ENCODE results near the gene PTPRQ. TPM values are rescaled to one million over a fixed set of nuclear protein-coding genes. Genes with fewer than 3 reads are reported as not detected.

PTPRQ gene
- polyA plus RNA-seq, 1 of the 3 experiments (the other 2 are of a cell fraction) = 0.46 TPM

DNA sequence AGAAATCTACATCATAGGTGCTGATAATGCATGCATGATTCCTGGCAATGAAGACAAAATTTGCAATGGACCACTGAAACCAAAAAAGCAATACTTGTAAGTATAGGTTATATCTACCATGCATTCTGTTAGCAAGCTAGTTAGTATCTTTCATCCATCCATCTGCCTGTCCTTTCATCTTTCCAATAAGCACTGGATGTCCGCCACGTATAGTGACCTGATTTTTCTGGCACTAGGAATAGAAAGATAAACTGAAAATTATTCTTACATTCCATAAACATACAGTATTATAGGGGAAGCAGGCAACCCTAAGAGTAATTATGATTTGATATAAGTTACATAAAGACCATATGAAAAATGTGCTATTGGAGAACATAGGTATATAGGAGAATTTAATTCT lies 176.2 kb downstream of the PTPRQ start:
- no peaks in the 10 kb centered on the region for H3K36me3 ChIP-seq (replicated peaks in 1 of 2; ENCODE audit: control insufficient read depth in 1 of 2, insufficient read depth in 2 of 2, low read length in 1 of 2)
- no peaks in the 10 kb centered on the region for H3K79me2 ChIP-seq (ENCODE audit: insufficient read depth)
- POLR2A ChIA-PET = no interaction called here
- no peaks in the 10 kb centered on the region for H3K9me3 ChIP-seq
- no peak overlapping the region for H3K4me3 ChIP-seq (ENCODE audit: low read depth in 2 of 2, low read length in 1 of 2)
- H3K4me2 ChIP-seq = no peak overlapping the region
- H3K9me2 ChIP-seq = no peaks in the 10 kb centered on the region
- H2AFZ ChIP-seq (ENCODE audit: low read depth) = no peak overlapping the region
- DNase-seq = no peak
- H4K20me1 ChIP-seq (ENCODE audit: insufficient read depth) = no peaks in the 10 kb centered on the region
- CTCF ChIA-PET = interaction anchor here (1.0 kb wide), 1 partner anchor 20 kb away, joined by 4 read pairs; no protein-coding TSS in a partner anchor
- no peak overlapping the region for H3K9ac ChIP-seq
- H3F3A ChIP-seq (replicated peaks; ENCODE audit: insufficient read depth) = no peaks in the 10 kb centered on the region
- no peaks in the 10 kb centered on the region for H3K27me3 ChIP-seq (ENCODE audit: insufficient read depth)
- TF ChIP-seq RFX5 (IDR thresholded peaks at IDR 0.05; ENCODE audit: low read length) = no peak
- no peak for TF ChIP-seq CHD2 (IDR thresholded peaks at IDR 0.05; ENCODE audit: low read length, partially characterized antibody)
- no peak for TF ChIP-seq SIN3A (IDR thresholded peaks at IDR 0.05; ENCODE audit: borderline replicate concordance, low read depth, low read length)
- no peak for TF ChIP-seq SMC3 (IDR thresholded peaks at IDR 0.05; ENCODE audit: low read depth, low read length)
- WGBS (ENCODE audit: low lambda C conversion rate) = 30% methylated on average over 2 of the region's 2 CpGs
- no peak overlapping the region for H3K27ac ChIP-seq (ENCODE audit: low read depth in 2 of 2, low read length in 1 of 2)
- no peaks in the 10 kb centered on the region for H3K4me1 ChIP-seq (ENCODE audit: control insufficient read depth in 1 of 2, insufficient read depth in 2 of 2, low read depth in 1 of 2, low read length in 1 of 2)

DNA sequence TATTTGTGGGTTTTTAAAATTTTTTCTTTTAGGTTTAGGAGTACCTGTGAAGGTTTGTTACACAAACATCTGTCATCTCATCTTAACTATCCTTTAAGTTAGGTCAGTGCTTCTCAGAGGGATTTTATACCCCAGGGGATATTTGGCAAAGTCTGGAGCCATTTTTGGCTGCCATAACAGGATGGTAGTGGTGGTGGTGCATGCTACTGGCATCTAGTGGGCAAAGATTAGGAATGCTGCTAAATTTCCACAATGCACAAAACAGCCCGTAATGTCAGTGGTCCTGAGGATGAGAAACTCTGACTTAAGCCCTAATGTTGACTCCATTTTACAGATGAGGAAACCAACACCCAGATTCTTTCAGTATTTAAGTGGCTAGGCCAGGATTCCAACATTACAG lies 178.2 kb downstream of the PTPRQ start:
- Histone ChIP-seq H3K79me2 (ENCODE audit: insufficient read depth) (no peaks in the 10 kb centered on the region), H3K4me3 (ENCODE audit: low read depth in 2 of 2, low read length in 1 of 2) (no peak overlapping the region), H4K20me1 (ENCODE audit: insufficient read depth) (no peaks in the 10 kb centered on the region), H3K27me3 (ENCODE audit: insufficient read depth) (no peaks in the 10 kb centered on the region), H3K9ac (no peak overlapping the region), H3K4me1 (ENCODE audit: control insufficient read depth in 1 of 2, insufficient read depth in 2 of 2, low read depth in 1 of 2, low read length in 1 of 2) (no peaks in the 10 kb centered on the region), H3K9me3 (no peaks in the 10 kb centered on the region), H3K36me3 (replicated peaks in 1 of 2; ENCODE audit: control insufficient read depth in 1 of 2, insufficient read depth in 2 of 2, low read length in 1 of 2) (no peaks in the 10 kb centered on the region), H3F3A (replicated peaks; ENCODE audit: insufficient read depth) (no peaks in the 10 kb centered on the region), H3K9me2 (no peaks in the 10 kb centered on the region), H3K27ac (ENCODE audit: low read depth in 2 of 2, low read length in 1 of 2) (no peak overlapping the region), H3K4me2 (no peak overlapping the region), H2AFZ (ENCODE audit: low read depth) (no peak overlapping the region)
- 33% methylated on average over 1 of the region's 1 CpG for WGBS (ENCODE audit: low lambda C conversion rate)
- CTCF ChIA-PET = no interaction called here
- no peak for DNase-seq
- POLR2A ChIA-PET = no interaction called here
- TF ChIP-seq JUND (IDR thresholded peaks at IDR 0.05) (no peak), ELF1 (IDR thresholded peaks at IDR 0.05) (no peak), MEF2A (IDR thresholded peaks at IDR 0.05; ENCODE audit: borderline replicate concordance, low read depth) (no peak), MXI1 (IDR thresholded peaks at IDR 0.05; ENCODE audit: low read depth, low read length) (no peak), TAF1 (IDR thresholded peaks at IDR 0.05; ENCODE audit: borderline replicate concordance, low read depth, low read length) (no peak), GABPA (IDR thresholded peaks at IDR 0.05; ENCODE audit: low read depth) (no peak), POLR2AphosphoS5 (IDR thresholded peaks at IDR 0.05; ENCODE audit: low read depth, low read length) (no peak), SIN3A (IDR thresholded peaks at IDR 0.05; ENCODE audit: borderline replicate concordance, low read depth, low read length) (no peak), GATA2 (CRISPR knock-in tag; IDR thresholded peaks at IDR 0.05) (no peak), RFX5 (IDR thresholded peaks at IDR 0.05; ENCODE audit: low read length) (no peak), TEAD4 (IDR thresholded peaks at IDR 0.05; ENCODE audit: borderline replicate concordance, insufficient read depth) (no peak), EP300 (IDR thresholded peaks at IDR 0.05; ENCODE audit: borderline replicate concordance in 1 of 2, low read depth in 1 of 2, low read length in 1 of 2) (no peak), CHD2 (IDR thresholded peaks at IDR 0.05; ENCODE audit: low read length, partially characterized antibody) (no peak)
- TF ChIP-seq, protein P1, sequence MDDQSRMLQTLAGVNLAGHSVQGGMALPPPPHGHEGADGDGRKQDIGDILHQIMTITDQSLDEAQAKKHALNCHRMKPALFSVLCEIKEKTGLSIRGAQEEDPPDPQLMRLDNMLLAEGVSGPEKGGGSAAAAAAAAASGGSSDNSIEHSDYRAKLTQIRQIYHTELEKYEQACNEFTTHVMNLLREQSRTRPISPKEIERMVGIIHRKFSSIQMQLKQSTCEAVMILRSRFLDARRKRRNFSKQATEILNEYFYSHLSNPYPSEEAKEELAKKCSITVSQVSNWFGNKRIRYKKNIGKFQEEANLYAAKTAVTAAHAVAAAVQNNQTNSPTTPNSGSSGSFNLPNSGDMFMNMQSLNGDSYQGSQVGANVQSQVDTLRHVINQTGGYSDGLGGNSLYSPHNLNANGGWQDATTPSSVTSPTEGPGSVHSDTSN (IDR thresholded peaks at IDR 0.05) = no peak
- TF ChIP-seq, protein P2, sequence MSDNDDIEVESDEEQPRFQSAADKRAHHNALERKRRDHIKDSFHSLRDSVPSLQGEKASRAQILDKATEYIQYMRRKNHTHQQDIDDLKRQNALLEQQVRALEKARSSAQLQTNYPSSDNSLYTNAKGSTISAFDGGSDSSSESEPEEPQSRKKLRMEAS (IDR thresholded peaks at IDR 0.05; ENCODE audit: low read depth) = no peak
- TF ChIP-seq, protein P3, sequence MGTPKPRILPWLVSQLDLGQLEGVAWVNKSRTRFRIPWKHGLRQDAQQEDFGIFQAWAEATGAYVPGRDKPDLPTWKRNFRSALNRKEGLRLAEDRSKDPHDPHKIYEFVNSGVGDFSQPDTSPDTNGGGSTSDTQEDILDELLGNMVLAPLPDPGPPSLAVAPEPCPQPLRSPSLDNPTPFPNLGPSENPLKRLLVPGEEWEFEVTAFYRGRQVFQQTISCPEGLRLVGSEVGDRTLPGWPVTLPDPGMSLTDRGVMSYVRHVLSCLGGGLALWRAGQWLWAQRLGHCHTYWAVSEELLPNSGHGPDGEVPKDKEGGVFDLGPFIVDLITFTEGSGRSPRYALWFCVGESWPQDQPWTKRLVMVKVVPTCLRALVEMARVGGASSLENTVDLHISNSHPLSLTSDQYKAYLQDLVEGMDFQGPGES (IDR thresholded peaks at IDR 0.05; ENCODE audit: low read depth, low read length) = no peak
- TF ChIP-seq, protein P4, sequence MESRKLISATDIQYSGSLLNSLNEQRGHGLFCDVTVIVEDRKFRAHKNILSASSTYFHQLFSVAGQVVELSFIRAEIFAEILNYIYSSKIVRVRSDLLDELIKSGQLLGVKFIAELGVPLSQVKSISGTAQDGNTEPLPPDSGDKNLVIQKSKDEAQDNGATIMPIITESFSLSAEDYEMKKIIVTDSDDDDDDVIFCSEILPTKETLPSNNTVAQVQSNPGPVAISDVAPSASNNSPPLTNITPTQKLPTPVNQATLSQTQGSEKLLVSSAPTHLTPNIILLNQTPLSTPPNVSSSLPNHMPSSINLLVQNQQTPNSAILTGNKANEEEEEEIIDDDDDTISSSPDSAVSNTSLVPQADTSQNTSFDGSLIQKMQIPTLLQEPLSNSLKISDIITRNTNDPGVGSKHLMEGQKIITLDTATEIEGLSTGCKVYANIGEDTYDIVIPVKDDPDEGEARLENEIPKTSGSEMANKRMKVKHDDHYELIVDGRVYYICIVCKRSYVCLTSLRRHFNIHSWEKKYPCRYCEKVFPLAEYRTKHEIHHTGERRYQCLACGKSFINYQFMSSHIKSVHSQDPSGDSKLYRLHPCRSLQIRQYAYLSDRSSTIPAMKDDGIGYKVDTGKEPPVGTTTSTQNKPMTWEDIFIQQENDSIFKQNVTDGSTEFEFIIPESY (IDR thresholded peaks at IDR 0.05; ENCODE audit: borderline replicate concordance, low read depth) = no peak
- TF ChIP-seq, protein P5, sequence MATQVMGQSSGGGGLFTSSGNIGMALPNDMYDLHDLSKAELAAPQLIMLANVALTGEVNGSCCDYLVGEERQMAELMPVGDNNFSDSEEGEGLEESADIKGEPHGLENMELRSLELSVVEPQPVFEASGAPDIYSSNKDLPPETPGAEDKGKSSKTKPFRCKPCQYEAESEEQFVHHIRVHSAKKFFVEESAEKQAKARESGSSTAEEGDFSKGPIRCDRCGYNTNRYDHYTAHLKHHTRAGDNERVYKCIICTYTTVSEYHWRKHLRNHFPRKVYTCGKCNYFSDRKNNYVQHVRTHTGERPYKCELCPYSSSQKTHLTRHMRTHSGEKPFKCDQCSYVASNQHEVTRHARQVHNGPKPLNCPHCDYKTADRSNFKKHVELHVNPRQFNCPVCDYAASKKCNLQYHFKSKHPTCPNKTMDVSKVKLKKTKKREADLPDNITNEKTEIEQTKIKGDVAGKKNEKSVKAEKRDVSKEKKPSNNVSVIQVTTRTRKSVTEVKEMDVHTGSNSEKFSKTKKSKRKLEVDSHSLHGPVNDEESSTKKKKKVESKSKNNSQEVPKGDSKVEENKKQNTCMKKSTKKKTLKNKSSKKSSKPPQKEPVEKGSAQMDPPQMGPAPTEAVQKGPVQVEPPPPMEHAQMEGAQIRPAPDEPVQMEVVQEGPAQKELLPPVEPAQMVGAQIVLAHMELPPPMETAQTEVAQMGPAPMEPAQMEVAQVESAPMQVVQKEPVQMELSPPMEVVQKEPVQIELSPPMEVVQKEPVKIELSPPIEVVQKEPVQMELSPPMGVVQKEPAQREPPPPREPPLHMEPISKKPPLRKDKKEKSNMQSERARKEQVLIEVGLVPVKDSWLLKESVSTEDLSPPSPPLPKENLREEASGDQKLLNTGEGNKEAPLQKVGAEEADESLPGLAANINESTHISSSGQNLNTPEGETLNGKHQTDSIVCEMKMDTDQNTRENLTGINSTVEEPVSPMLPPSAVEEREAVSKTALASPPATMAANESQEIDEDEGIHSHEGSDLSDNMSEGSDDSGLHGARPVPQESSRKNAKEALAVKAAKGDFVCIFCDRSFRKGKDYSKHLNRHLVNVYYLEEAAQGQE (IDR thresholded peaks at IDR 0.05; ENCODE audit: low read depth, low read length) = no peak

Data from SK-N-SH (cell line).